NCI-H510A treated with DMSO at 0.1 percent for 48 hours (cell line): ENCODE results near the gene NRCAM.
"Not testable (repeated sequence)": the region's sequence is repeated elsewhere in the genome, so short reads cannot be mapped to it uniquely, and the experiment has no call there.

Experiments used
- DNase-seq: peaks from one replicate; lab custom pipeline; 2025; lab: John Stamatoyannopoulos, UW

The NRCAM gene

DNA sequence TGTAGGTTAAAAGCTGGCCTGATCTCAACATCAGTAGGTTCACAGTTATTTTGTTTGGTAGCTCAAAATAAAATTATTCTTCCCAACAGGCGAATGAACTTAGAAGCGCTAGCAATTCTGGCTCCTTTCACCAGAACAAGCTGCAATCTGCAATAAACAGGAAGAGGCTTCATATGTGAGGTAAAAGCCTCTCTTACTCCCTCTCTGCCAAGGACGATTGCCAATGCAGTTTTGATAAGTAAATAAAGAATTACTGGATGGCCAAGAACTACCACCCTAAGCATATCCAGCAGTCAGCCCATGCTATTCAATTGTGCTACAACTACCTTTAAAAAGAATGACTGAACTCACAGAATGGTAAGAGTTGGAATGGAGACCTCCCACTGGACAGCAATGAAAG lies 176.1 kb downstream of the NRCAM start:
- DNase-seq: peak; percentile 55

DNA sequence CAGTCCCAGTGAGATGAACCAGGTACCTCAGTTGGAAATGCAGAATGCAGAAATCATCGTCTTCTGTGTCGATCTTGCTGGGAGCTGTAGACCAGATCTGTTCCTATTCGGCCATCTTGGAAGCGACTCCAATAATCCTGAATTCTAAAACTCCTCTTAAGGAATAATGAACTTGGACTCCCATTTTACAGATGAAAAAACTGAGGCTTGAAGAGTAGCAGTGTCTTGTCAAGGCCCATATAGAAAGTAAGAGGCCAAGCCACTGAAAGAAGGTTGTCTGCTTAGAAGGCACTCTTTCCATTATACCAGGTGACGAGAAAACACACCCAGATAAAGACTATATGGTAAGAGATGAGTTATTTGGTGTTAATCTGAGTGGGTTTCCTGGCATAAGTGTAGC lies 177.5 kb downstream of the NRCAM start:
- no peak for DNase-seq

- no peak for DNase-seq
Observed at GRCh38 chr7:108278281-108278680, 178.0 kb downstream of the NRCAM start.

GRCh38 chr7:108274447-108274846 lies 181.8 kb downstream of the NRCAM start:
- DNase-seq: not testable (repeated sequence)

GRCh38 chr7:108272891-108273290 lies 183.3 kb downstream of the NRCAM start:
- not testable (repeated sequence) for DNase-seq

DNA sequence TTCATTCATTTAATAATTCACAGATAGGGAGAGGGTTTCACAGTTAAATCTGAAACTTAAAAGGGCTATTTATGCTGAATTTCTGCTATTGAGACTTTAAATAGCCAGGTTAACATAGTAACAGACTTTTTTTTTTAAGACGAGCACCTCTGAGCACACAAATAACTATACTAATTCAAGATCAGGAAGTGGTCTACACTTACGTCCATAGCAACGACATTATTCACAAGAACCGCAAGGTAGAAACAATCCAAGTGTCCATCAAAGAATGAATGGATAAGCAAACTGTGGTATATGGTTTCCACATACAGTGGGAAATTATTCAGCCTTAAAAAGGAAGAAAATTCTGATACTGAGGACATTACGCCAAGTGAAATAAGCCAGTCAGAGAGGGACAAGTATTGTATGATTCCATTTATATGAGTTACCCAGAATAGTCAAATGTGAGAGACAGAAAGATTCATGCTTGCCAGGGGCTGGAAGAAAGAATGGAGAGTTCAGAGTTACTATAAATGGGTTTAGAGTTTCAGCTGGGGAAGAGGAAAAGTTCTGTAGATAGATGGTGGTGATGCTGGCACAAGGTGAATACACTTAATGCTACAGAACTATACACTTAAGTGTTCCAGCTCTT lies 185.7 kb downstream of the NRCAM start:
- DNase-seq: no peak

DNA sequence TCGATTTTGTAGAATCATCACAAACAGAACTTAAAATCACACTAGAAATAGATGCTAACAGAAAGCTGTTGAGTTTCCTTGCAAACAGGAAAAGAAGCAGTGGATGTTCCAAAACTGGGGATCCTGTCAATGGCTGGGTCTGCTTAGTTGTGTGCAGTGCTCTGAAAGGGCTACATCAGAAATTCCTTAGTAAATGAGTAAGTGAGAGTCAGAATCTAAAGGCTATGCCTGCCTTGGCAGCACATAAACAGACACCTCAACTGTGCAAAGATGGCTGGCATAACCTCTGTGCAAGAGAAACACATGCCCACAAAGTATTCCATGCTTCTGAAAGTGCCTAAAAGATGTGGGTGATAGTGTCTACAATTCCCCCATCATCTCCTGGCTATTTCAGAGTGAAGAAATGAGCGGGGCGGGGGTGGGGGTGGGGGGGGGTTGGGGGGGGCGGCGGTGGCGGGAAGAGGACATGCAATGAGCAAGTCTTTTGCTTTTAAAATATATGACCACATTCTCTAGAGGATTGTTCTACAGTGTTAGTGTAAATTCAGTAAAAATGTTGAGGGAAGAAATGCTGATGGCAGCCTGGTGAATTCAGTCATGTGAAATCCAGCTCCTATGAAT lies 187.9 kb downstream of the NRCAM start:
- no peak for DNase-seq

DNA sequence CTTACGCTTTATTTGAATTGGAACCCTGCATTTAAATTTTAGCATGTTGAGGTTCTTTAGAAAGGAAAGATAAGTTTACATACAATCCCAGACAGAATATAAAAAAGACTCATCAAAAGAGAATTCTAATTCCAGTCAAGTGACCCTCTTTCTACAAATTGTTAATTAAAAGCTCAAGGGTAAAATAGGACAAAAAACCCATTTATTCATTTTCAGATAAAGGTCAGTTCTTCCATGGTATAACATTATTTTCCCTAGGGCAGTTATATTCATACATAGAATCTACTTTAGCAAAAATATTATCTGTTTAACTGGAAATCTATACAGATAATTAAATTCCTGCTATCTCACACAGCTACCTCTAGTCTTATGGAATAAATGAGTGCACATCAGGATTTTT lies 188.6 kb downstream of the NRCAM start:
- DNase-seq: no peak

- no peak for DNase-seq
Observed at GRCh38 chr7:108266491-108266890, 189.7 kb downstream of the NRCAM start.

- DNase-seq: no peak
Observed at GRCh38 chr7:108266035-108266434, 190.2 kb downstream of the NRCAM start.

GRCh38 chr7:108265007-108265406 lies 191.2 kb downstream of the NRCAM start:
- no peak for DNase-seq

DNA sequence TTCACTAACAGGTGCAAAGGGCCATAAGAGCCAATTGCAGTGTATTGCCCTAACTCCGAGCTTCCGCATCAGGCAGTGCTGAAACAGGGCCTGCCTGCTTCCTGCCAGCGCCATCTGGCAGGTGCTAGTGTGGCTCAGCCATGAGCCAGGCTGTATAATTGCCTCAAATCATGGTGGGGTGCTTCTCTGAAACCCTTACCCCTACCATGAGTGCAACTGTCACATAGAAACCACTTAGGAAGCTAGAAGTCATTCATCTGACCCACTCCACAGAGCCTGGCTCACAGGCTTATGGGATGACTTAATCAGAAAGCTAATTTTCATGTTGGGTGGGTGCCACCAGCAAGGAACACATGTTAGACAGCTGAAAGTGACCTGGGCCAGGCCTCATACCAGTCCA lies 192.8 kb downstream of the NRCAM start:
- peak; percentile 61 for DNase-seq

- DNase-seq: peak; percentile 29
Observed at GRCh38 chr7:108261560-108262255, 194.5 kb downstream of the NRCAM start.

DNA sequence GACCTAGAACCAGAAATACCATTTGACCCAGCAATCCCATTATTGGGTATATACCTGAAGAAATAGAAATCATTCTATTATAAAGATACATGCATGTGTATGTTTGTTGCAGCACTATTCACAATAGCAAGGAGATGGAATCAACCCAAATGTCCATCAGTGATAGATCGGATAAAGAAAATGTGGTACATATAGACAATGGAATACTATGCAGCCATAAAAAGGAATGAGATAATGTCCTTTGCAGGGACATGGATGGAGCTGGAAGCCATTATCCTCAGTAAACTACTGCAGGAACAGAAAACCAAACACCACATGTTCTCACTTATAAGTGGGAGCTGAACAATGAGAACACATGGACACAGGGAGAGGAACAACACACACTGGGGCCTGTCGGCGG lies 196.8 kb downstream of the NRCAM start:
- not testable (repeated sequence) for DNase-seq

DNA sequence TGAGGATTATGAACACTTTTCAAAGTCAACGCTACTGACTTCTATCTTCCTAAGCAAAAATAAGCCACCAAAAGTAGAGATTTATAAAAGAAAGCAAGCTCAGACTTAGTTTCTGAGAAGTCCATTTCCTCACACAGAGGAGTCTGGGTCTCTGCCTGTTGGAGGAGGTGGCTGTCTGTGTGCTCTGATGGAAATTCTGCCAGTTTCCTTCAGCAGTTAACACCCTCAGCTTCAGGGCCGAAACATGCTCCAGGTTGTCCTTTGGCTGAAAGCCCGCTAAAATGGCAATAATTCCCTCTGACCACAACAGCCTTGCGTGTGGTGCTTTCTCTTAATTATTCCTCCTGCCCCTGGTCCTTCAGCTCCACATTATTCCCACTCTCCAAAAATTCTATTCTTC lies 198.3 kb downstream of the NRCAM start:
- no peak for DNase-seq

GRCh38 chr7:108254259-108254658 lies 202.0 kb downstream of the NRCAM start:
- DNase-seq: no peak

GRCh38 chr7:108253275-108254044 lies 202.8 kb downstream of the NRCAM start:
- DNase-seq: peak; percentile 13

DNA sequence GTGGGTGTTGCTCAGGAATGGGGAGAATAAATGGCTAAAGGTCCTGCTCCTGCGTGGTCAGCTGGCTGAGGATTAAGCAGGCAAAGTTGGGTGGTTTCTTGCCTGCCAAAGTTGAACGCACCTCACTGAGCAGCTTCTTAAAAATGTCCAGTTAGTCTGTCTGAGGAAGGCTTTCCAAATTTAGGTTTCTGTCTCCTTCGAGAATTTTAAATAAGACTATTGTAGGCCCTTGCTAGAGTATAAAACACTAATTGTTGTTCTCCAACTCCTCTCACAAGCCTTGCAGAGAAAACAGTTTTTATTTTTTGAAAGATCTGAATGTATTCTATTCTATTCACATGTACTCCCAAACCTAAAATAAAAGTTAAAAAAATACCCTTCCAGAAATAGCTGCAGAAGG lies 204.1 kb downstream of the NRCAM start:
- no peak for DNase-seq

- DNase-seq: no peak
Observed at GRCh38 chr7:108251700-108252099, 204.5 kb downstream of the NRCAM start.

GRCh38 chr7:108249453-108249852 lies 206.8 kb downstream of the NRCAM start:
- DNase-seq: no peak

GRCh38 chr7:108248821-108249220 lies 207.4 kb downstream of the NRCAM start:
- DNase-seq: no peak

GRCh38 chr7:108248418-108248817 lies 207.8 kb downstream of the NRCAM start:
- DNase-seq: no peak

- no peak for DNase-seq
Observed at GRCh38 chr7:108247614-108248013, 208.6 kb downstream of the NRCAM start.
